HG03175 (cell line): ENCODE data around the gene GRM7.

Experiments
- ATAC-seq: cut with Tn5 transposase; IDR thresholded peaks from one replicate; pipeline ENCODE4 v1.9.1; 2021; ENCODE audit warnings: mild to moderate bottlenecking, moderate library complexity; ENCODE audit not compliant: unreplicated experiment

Gene GRM7

GRCh38 chr3:7215706-7216105 is 354.8 kb downstream of the GRM7 start:
- no peak for ATAC-seq

GRCh38 chr3:7226393-7226792 is 365.5 kb downstream of the GRM7 start:
- no peak for ATAC-seq

GRCh38 chr3:7238565-7239295 is 377.8 kb downstream of the GRM7 start:
- ATAC-seq: no peak

GRCh38 chr3:7241584-7242302 is 380.8 kb downstream of the GRM7 start:
- ATAC-seq: no peak

GRCh38 chr3:7242303-7242635 is 381.4 kb downstream of the GRM7 start:
- no peak for ATAC-seq

GRCh38 chr3:7249493-7250076 is 388.7 kb downstream of the GRM7 start:
- no peak for ATAC-seq

GRCh38 chr3:7254251-7254650 is 393.3 kb downstream of the GRM7 start:
- ATAC-seq: no peak

GRCh38 chr3:7260975-7261374 is 400.1 kb downstream of the GRM7 start:
- no peak for ATAC-seq

GRCh38 chr3:7263347-7264195 is 402.7 kb downstream of the GRM7 start:
- ATAC-seq: no peak

- no peak for ATAC-seq
Measured at GRCh38 chr3:7264196-7264526, 403.2 kb downstream of the GRM7 start.

GRCh38 chr3:7265736-7266135 is 404.8 kb downstream of the GRM7 start:
- no peak for ATAC-seq

GRCh38 chr3:7266551-7266950 is 405.6 kb downstream of the GRM7 start:
- ATAC-seq: no peak

GRCh38 chr3:7270731-7271130 is 409.8 kb downstream of the GRM7 start:
- no peak for ATAC-seq

GRCh38 chr3:7271631-7272030 is 410.7 kb downstream of the GRM7 start:
- ATAC-seq: no peak

- no peak for ATAC-seq
Measured at GRCh38 chr3:7272203-7272602, 411.3 kb downstream of the GRM7 start.

- ATAC-seq: no peak
Measured at GRCh38 chr3:7275396-7275795, 414.5 kb downstream of the GRM7 start.

GRCh38 chr3:7280318-7280717 is 419.4 kb downstream of the GRM7 start:
- no peak for ATAC-seq

GRCh38 chr3:7282988-7283387 is 422.1 kb downstream of the GRM7 start:
- no peak for ATAC-seq

- no peak for ATAC-seq
Measured at GRCh38 chr3:7285505-7285904, 424.6 kb downstream of the GRM7 start.

GRCh38 chr3:7288133-7288532 is 427.2 kb downstream of the GRM7 start:
- ATAC-seq: no peak

- ATAC-seq: no peak
Measured at GRCh38 chr3:7289121-7289520, 428.2 kb downstream of the GRM7 start.
